GM12891 (cell line): ENCODE measurements around the gene ZCCHC24.

Experiments used
- PAX5 ChIP-seq: IDR thresholded peaks from 2 replicates; pipeline ENCODE4 v1.6.1; 2011; ENCODE audit warnings: low read length, moderate library complexity, mild to moderate bottlenecking; ENCODE audit not compliant: insufficient read depth, severe bottlenecking
- POLR2A ChIP-seq: IDR thresholded peaks from 2 replicates; pipeline ENCODE4 v1.6.1; 2011; ENCODE audit warnings: low read depth, low read length, control low read depth
- POLR2AphosphoS5 ChIP-seq: IDR thresholded peaks from 2 replicates; pipeline ENCODE4 v1.6.1; 2011; ENCODE audit warnings: low read depth, low read length, control low read depth
- SPI1 ChIP-seq: IDR thresholded peaks from 2 replicates; pipeline ENCODE4 v1.6.1; 2011; ENCODE audit warnings: low read depth, low read length, control low read depth
- TAF1 ChIP-seq: IDR thresholded peaks from 2 replicates; pipeline ENCODE4 v1.6.1; 2011; ENCODE audit warnings: low read depth, low read length, control low read depth

DNA sequence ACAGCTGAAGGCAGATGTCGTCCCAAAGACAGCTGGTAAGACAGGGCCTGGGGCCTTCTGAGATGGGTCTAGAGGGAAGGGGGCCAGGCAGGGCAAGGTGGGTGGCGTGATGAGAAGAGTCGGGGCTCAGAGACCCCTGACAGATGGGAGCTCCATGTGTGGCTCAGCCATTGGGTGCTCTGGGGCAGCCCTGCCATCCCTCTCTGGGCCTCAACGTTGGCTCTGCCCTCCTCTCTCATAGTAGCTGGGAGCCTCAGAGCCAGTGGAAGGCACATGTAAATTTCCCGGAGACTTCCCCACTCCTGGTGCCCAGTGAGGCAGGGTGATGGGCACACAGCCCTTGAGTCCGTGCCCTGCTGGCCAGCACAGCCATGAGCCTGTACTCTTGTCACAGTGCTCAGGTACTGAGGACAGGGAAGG is 96.3 kb downstream of the ZCCHC24 start:
- no peak for TF ChIP-seq POLR2AphosphoS5
- TF ChIP-seq TAF1: no peak
- no peak for TF ChIP-seq POLR2A
- TF ChIP-seq SPI1: no peak
- TF ChIP-seq PAX5: no peak
